Measurements from ENCODE around the gene CD2AP. TPM values are rescaled to one million over a fixed set of nuclear protein-coding genes. Genes with fewer than 3 reads are reported as not detected.

The CD2AP gene
- total and polyA plus RNA-seq, 4 donors, result 5.7 to 22.4 (median 11.5) TPM

DNA sequence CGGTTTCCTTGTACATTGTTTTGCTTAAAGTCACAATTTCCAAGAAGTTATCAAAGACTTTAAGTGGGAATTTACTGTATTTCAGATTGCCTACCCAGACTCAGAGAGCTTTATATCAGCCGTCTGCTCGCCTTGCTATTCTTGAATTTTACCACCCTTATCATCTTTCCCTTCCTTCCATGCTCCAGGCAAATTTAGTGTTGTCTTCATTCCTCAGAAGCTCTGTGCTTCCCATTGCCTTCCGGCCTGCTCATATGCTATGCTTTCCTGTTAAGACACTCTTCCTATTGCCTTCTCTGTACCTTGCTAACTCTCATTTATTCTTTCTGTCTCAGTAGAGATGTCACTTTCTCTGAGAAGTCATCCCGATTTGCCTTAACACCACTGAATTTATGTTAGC is 52.1 kb downstream of the CD2AP start:
- no peaks in the 10 kb centered on the region for H3K9me3 ChIP-seq (ENCODE audit: control insufficient read depth in 4 of 4, low read length in 3 of 4)
- no peak for DNase-seq (ENCODE audit: low spot score)
- H3K36me3 ChIP-seq (ENCODE audit: control insufficient read depth in 4 of 4, insufficient read depth in 3 of 4, low read depth in 1 of 4, low read length in 3 of 4), result peaks cover 0 to 2% (median 0%) of the 10 kb centered on the region in 4 donors
- no peak for TF ChIP-seq HNF4G (IDR thresholded peaks at IDR 0.05)
- TF ChIP-seq, protein P1, sequence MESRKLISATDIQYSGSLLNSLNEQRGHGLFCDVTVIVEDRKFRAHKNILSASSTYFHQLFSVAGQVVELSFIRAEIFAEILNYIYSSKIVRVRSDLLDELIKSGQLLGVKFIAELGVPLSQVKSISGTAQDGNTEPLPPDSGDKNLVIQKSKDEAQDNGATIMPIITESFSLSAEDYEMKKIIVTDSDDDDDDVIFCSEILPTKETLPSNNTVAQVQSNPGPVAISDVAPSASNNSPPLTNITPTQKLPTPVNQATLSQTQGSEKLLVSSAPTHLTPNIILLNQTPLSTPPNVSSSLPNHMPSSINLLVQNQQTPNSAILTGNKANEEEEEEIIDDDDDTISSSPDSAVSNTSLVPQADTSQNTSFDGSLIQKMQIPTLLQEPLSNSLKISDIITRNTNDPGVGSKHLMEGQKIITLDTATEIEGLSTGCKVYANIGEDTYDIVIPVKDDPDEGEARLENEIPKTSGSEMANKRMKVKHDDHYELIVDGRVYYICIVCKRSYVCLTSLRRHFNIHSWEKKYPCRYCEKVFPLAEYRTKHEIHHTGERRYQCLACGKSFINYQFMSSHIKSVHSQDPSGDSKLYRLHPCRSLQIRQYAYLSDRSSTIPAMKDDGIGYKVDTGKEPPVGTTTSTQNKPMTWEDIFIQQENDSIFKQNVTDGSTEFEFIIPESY (IDR thresholded peaks at IDR 0.05), result no peak
- no peak for TF ChIP-seq FOXA1 (IDR thresholded peaks at IDR 0.05)
- no peak for TF ChIP-seq TAF1 (conservative IDR thresholded peaks at IDR 0.05)
- TF ChIP-seq, protein P2, sequence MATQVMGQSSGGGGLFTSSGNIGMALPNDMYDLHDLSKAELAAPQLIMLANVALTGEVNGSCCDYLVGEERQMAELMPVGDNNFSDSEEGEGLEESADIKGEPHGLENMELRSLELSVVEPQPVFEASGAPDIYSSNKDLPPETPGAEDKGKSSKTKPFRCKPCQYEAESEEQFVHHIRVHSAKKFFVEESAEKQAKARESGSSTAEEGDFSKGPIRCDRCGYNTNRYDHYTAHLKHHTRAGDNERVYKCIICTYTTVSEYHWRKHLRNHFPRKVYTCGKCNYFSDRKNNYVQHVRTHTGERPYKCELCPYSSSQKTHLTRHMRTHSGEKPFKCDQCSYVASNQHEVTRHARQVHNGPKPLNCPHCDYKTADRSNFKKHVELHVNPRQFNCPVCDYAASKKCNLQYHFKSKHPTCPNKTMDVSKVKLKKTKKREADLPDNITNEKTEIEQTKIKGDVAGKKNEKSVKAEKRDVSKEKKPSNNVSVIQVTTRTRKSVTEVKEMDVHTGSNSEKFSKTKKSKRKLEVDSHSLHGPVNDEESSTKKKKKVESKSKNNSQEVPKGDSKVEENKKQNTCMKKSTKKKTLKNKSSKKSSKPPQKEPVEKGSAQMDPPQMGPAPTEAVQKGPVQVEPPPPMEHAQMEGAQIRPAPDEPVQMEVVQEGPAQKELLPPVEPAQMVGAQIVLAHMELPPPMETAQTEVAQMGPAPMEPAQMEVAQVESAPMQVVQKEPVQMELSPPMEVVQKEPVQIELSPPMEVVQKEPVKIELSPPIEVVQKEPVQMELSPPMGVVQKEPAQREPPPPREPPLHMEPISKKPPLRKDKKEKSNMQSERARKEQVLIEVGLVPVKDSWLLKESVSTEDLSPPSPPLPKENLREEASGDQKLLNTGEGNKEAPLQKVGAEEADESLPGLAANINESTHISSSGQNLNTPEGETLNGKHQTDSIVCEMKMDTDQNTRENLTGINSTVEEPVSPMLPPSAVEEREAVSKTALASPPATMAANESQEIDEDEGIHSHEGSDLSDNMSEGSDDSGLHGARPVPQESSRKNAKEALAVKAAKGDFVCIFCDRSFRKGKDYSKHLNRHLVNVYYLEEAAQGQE (IDR thresholded peaks at IDR 0.05), result no peak
- TF ChIP-seq YY1 (IDR thresholded peaks at IDR 0.05), result no peak
- TF ChIP-seq EGR1 (IDR thresholded peaks at IDR 0.05; ENCODE audit: low read depth in 2 of 2), result no peak
- no peak for TF ChIP-seq RXRA (IDR thresholded peaks at IDR 0.05)
- TF ChIP-seq NR2F2 (IDR thresholded peaks at IDR 0.05), result no peak
- no peak for TF ChIP-seq SP1 (IDR thresholded peaks at IDR 0.05)
- TF ChIP-seq FOXA2 (IDR thresholded peaks at IDR 0.05), result no peak
- TF ChIP-seq, protein P3, sequence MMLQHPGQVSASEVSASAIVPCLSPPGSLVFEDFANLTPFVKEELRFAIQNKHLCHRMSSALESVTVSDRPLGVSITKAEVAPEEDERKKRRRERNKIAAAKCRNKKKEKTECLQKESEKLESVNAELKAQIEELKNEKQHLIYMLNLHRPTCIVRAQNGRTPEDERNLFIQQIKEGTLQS (IDR thresholded peaks at IDR 0.05), result no peak
- no peak overlapping the region for H3K9ac ChIP-seq (ENCODE audit: low read depth in 1 of 2, low read length in 2 of 2)
- WGBS, result 81% methylated on average over 5 of the region's 5 CpGs
- no peak overlapping the region for H3K4me3 ChIP-seq (ENCODE audit: low read depth in 1 of 3, low read length in 3 of 3)
- H3K4me1 ChIP-seq (ENCODE audit: control insufficient read depth in 4 of 4, insufficient read depth in 4 of 4, low read length in 3 of 4), result peaks cover 0 to 4% (median 3%) of the 10 kb centered on the region in 4 donors
- H3K27ac ChIP-seq (ENCODE audit: low read depth in 1 of 2, low read length in 2 of 2), result no peak overlapping the region
- no peaks in the 10 kb centered on the region for H3K27me3 ChIP-seq (ENCODE audit: control insufficient read depth in 4 of 4, insufficient read depth in 4 of 4, low read length in 3 of 4)

DNA sequence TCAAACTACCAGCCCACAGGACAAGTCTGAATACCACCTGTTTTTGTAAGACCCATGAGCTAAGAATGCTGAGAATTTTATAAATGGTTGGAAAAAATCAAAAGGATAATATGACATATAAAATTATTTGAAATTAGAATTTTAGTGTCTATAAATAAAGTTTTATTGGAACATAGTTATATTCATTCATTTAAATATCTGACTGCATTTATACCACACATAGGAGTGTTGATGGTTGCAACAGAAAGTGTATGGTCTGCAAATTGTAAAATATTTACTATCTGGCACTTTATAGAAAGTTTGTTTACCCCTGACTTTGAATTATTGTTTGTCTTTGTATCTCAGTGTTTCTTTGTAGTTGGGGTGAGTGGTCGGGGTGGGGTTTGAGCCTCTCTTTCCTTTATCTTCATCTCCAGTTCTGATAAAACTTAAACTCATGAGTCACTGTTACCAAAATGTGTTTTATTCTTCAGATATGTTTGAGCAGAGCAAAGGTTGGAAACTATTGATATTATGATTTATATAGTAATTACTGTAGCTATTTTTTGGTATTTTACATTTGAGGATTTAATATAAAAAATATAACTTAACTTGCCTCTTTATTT is 55.5 kb downstream of the CD2AP start:
- no peak for TF ChIP-seq SP1 (IDR thresholded peaks at IDR 0.05)
- TF ChIP-seq YY1 (IDR thresholded peaks at IDR 0.05), result no peak
- TF ChIP-seq NR2F2 (IDR thresholded peaks at IDR 0.05), result no peak
- TF ChIP-seq, protein P3 (IDR thresholded peaks at IDR 0.05), result no peak
- Histone ChIP-seq H3K27me3 (ENCODE audit: control insufficient read depth in 4 of 4, insufficient read depth in 4 of 4, low read length in 3 of 4) (no peaks in the 10 kb centered on the region), H3K36me3 (ENCODE audit: control insufficient read depth in 4 of 4, insufficient read depth in 3 of 4, low read depth in 1 of 4, low read length in 3 of 4) (no peaks in the 10 kb centered on the region), H3K9me3 (ENCODE audit: control insufficient read depth in 4 of 4, low read length in 3 of 4) (no peaks in the 10 kb centered on the region), H3K9ac (ENCODE audit: low read depth in 1 of 2, low read length in 2 of 2) (no peak overlapping the region), H3K4me1 (ENCODE audit: control insufficient read depth in 4 of 4, insufficient read depth in 4 of 4, low read length in 3 of 4) (no peaks in the 10 kb centered on the region), H3K27ac (ENCODE audit: low read depth in 1 of 2, low read length in 2 of 2) (no peak overlapping the region), H3K4me3 (ENCODE audit: low read depth in 1 of 3, low read length in 3 of 3) (no peak overlapping the region)
- DNase-seq (ENCODE audit: low spot score), result no peak
- 91% methylated on average over 1 of the region's 1 CpG for WGBS

DNA sequence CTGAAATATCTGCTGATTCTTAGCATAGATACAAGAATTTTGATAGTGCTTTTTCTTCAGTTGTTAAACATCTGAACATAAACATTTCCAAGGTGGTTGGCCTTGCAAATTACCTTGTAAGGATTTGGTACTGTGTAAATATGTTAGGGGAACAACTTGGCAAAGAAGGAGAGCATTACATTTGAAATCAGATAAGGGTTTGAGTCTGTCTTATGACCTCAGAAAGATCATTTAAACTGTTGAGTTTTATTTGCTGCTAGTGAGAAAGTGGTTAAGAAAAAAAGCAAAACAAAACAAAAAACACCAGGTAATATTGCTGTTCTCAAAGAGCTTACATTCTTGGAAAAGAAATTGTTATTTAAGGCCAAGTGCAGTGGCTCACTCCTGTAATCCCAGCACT is 56.5 kb downstream of the CD2AP start:
- Histone ChIP-seq H3K9me3 (ENCODE audit: control insufficient read depth in 4 of 4, low read length in 3 of 4) (no peaks in the 10 kb centered on the region), H3K27me3 (ENCODE audit: control insufficient read depth in 4 of 4, insufficient read depth in 4 of 4, low read length in 3 of 4) (no peaks in the 10 kb centered on the region), H3K9ac (ENCODE audit: low read depth in 1 of 2, low read length in 2 of 2) (no peak overlapping the region), H3K27ac (ENCODE audit: low read depth in 1 of 2, low read length in 2 of 2) (no peak overlapping the region), H3K4me1 (ENCODE audit: control insufficient read depth in 4 of 4, insufficient read depth in 4 of 4, low read length in 3 of 4) (no peaks in the 10 kb centered on the region), H3K36me3 (ENCODE audit: control insufficient read depth in 4 of 4, insufficient read depth in 3 of 4, low read depth in 1 of 4, low read length in 3 of 4) (no peaks in the 10 kb centered on the region), H3K4me3 (ENCODE audit: low read depth in 1 of 3, low read length in 3 of 3) (no peak overlapping the region)
- DNase-seq (ENCODE audit: low spot score), result no peak
- TF ChIP-seq, protein P1 (IDR thresholded peaks at IDR 0.05), result no peak
- TF ChIP-seq, protein P3 (IDR thresholded peaks at IDR 0.05), result no peak
- no peak for TF ChIP-seq YY1 (IDR thresholded peaks at IDR 0.05)
- TF ChIP-seq FOXA2 (IDR thresholded peaks at IDR 0.05), result no peak
- no peak for TF ChIP-seq GABPA (IDR thresholded peaks at IDR 0.05 in 1 of 2, conservative IDR thresholded peaks at IDR 0.05 in 1 of 2)
- no peak for TF ChIP-seq TAF1 (conservative IDR thresholded peaks at IDR 0.05)
- TF ChIP-seq, protein P4, sequence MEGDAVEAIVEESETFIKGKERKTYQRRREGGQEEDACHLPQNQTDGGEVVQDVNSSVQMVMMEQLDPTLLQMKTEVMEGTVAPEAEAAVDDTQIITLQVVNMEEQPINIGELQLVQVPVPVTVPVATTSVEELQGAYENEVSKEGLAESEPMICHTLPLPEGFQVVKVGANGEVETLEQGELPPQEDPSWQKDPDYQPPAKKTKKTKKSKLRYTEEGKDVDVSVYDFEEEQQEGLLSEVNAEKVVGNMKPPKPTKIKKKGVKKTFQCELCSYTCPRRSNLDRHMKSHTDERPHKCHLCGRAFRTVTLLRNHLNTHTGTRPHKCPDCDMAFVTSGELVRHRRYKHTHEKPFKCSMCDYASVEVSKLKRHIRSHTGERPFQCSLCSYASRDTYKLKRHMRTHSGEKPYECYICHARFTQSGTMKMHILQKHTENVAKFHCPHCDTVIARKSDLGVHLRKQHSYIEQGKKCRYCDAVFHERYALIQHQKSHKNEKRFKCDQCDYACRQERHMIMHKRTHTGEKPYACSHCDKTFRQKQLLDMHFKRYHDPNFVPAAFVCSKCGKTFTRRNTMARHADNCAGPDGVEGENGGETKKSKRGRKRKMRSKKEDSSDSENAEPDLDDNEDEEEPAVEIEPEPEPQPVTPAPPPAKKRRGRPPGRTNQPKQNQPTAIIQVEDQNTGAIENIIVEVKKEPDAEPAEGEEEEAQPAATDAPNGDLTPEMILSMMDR (IDR thresholded peaks at IDR 0.05; ENCODE audit: low read depth, low read length, missing input control), result no peak
- no peak for TF ChIP-seq HNF4G (IDR thresholded peaks at IDR 0.05)
- TF ChIP-seq, protein P5, sequence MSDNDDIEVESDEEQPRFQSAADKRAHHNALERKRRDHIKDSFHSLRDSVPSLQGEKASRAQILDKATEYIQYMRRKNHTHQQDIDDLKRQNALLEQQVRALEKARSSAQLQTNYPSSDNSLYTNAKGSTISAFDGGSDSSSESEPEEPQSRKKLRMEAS (IDR thresholded peaks at IDR 0.05), result no peak
- TF ChIP-seq JUND (IDR thresholded peaks at IDR 0.05), result no peak
- TF ChIP-seq NR2F2 (IDR thresholded peaks at IDR 0.05), result no peak

Data from liver (tissue), 9 donors.